AG09309 (cell line): Measurements from ENCODE around the gene AMPH.
A peak's percentile ranks its signal among the peaks of the same experiment; 100 is the strongest.

Experiments used
- DNase-seq: peaks from one replicate; pipeline ENCODE4 v3.0.0-alpha.2; 2010; ENCODE audit warnings: low read depth
- H3K4me3 ChIP-seq: 2 replicates; pipeline ENCODE4 v1.5.1; 2011; ENCODE audit warnings: mild to moderate bottlenecking, low read depth, low read length, moderate library complexity; ENCODE audit not compliant: control insufficient read depth
- CTCF ChIP-seq: IDR thresholded peaks from 2 replicates; pipeline ENCODE4 v1.5.1; 2011; ENCODE audit warnings: mild to moderate bottlenecking, low read depth, low read length, inconsistent platforms; ENCODE audit not compliant: insufficient read depth, control insufficient read depth; ENCODE audit errors: missing control alignments

The AMPH gene

GRCh38 chr7:38427279-38427955 lies 203.8 kb downstream of the AMPH start:
- no peak overlapping the region for H3K4me3 ChIP-seq
- DNase-seq = no peak
- no peak for TF ChIP-seq CTCF

- H3K4me3 ChIP-seq = no peak overlapping the region
- DNase-seq = no peak
- no peak for TF ChIP-seq CTCF
Measured at GRCh38 chr7:38425509-38425908, 205.7 kb downstream of the AMPH start.

- peak; percentile 23 for TF ChIP-seq CTCF
- no peak overlapping the region for H3K4me3 ChIP-seq
- DNase-seq = no peak
Measured at GRCh38 chr7:38424750-38425463, 206.3 kb downstream of the AMPH start.

- no peak for TF ChIP-seq CTCF
- DNase-seq = no peak
- H3K4me3 ChIP-seq = no peak overlapping the region
Measured at GRCh38 chr7:38413784-38414183, 217.4 kb downstream of the AMPH start.

GRCh38 chr7:38411404-38411803 lies 219.8 kb downstream of the AMPH start:
- DNase-seq = no peak
- peak; percentile 31 for TF ChIP-seq CTCF
- H3K4me3 ChIP-seq = no peak overlapping the region

- no peak for DNase-seq
Measured at GRCh38 chr7:38410056-38410455, 221.1 kb downstream of the AMPH start.

More at GRCh38 chr7:38410056-38410455, 221.1 kb downstream of the AMPH start:
- H3K4me3 ChIP-seq = no peak overlapping the region
- no peak for TF ChIP-seq CTCF
